GM12891 (cell line): ENCODE measurements around the gene SUOX.

ENCODE experiments used
- DNase-seq: peaks from one replicate; pipeline ENCODE4 v3.0.0; 2011; ENCODE audit warnings: low spot score; ENCODE audit not compliant: insufficient read length
- FAIRE-seq: peaks from 2 replicates; lab custom pipeline; 2011; peaks lifted over from hg19 to GRCh38; lab: Jason Lieb, UNC
- PAX5 ChIP-seq: IDR thresholded peaks from 2 replicates; pipeline ENCODE4 v1.6.1; 2011; ENCODE audit warnings: low read length, moderate library complexity, mild to moderate bottlenecking; ENCODE audit not compliant: insufficient read depth, severe bottlenecking
- POLR2A ChIP-seq: IDR thresholded peaks from 2 replicates; pipeline ENCODE4 v1.6.1; 2011; ENCODE audit warnings: low read depth, low read length, control low read depth
- POLR2AphosphoS5 ChIP-seq: IDR thresholded peaks from 2 replicates; pipeline ENCODE4 v1.6.1; 2011; ENCODE audit warnings: low read depth, low read length, control low read depth
- POU2F2 ChIP-seq: IDR thresholded peaks from 2 replicates; pipeline ENCODE4 v1.6.1; 2011; ENCODE audit warnings: low read depth, mild to moderate bottlenecking, control low read depth, low read length, moderate library complexity
- SPI1 ChIP-seq: IDR thresholded peaks from 2 replicates; pipeline ENCODE4 v1.6.1; 2011; ENCODE audit warnings: low read depth, low read length, control low read depth
- TAF1 ChIP-seq: IDR thresholded peaks from 2 replicates; pipeline ENCODE4 v1.6.1; 2011; ENCODE audit warnings: low read depth, low read length, control low read depth

Gene SUOX

DNA sequence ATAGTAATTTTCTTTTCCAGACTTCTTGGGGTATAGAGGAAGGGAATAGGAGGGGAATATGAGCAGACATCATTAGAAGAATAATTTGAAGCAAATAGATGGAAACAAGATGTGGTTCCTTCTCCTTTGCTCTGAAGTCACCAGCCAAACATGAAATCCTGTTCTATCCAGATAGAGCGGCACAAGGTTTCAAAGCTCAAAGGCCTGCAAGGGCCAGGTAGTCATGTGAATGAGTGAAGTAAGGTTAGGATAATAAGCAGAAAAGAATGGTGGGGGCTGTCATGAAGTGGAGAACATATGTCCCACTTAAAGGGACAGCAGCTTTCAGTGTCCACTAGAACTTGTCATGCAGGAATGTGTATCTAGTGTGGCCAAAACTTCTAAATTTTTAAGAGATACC, 21.3 kb downstream of the SUOX start:
- FAIRE-seq (no peak), DNase-seq (no peak)
- no peak for TF ChIP-seq SPI1
- TF ChIP-seq PAX5, result no peak
- TF ChIP-seq TAF1, result no peak
- no peak for TF ChIP-seq POU2F2
- TF ChIP-seq POLR2A, result no peak
- no peak for TF ChIP-seq POLR2AphosphoS5

GRCh38 chr12:56020423-56021184, 23.5 kb downstream of the SUOX start, which contains the start of gene IKZF4:
Gene IKZF4, plus strand, starts transcription at chr12:56021043. Its CDS starts 451 bp downstream, at chr12:56021494.
- TF ChIP-seq PAX5, result no peak
- TF ChIP-seq POU2F2, result no peak
- peak; percentile 60; the same call in 1 of the 2 replicates for TF ChIP-seq SPI1
- no peak for DNase-seq
- FAIRE-seq, result no peak

DNA sequence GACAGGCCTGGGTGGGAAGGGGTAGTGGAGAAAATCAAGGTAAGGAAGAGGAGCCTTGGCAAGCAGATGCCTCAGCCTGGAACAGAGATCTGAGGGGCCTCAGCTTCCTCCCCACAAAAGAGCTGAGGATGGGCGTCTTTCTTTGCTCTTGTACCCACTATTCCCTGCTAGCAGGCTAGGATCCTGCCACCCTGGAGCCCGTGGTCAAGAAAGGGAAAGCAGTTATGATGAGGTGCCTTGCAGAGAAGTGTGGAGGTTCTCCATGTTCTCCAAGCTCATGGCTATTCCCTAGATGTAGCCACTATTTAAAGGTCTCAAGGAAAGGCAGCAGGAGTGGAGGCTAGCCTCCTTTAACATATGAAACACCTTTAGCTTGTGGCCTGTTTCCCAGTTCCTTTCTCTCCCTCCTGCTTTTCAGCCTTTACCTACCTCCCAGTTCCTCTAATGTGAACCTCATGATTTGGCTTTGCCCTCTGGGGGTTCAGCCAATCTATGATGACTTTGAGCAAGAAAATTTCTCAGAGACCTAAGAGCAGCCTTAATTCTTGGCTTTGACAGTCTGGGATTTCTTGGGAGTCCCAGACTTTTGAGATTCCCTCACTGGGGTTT, 24.9 kb downstream of the SUOX start:
- FAIRE-seq (no peak), DNase-seq (no peak)
- peak; percentile 75 for TF ChIP-seq SPI1
- TF ChIP-seq POLR2AphosphoS5, result no peak
- TF ChIP-seq PAX5, result no peak
- TF ChIP-seq POLR2A, result no peak
- no peak for TF ChIP-seq POU2F2
- TF ChIP-seq TAF1, result no peak

DNA sequence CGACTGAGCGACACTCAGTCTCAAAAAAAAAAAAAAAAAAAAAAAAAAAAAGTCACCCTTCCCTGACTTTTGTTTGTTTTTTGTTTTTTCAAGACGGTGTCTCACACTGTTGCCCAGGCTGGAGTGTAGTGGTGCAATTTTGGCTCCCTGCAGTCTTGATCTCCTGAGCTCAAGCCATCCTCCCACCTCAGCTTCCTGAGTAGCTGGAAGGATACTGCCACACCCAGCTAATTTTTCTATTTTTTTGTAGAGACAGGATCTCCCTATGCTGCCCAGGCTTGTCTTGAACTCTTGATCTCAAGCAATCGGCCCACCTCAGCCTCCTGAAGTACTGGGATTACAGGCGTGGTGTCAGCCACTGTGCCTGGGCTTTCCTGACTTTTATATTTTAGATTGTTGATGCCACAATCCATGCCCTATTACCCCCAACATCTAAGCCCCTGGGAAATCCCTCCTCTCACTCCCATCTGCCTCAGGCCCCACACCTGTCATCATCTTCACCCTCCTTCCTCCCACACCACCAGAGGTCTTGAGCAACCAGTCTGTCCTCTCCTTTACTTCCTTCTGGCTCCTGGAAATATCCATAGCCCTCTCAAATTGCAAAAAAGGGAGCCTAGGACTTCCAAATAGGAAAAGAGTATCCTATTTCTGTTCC, 31.6 kb downstream of the SUOX start:
- FAIRE-seq, result no peak
- no peak for TF ChIP-seq POU2F2
- TF ChIP-seq PAX5, result no peak
- no peak for TF ChIP-seq SPI1
- TF ChIP-seq POLR2AphosphoS5, result no peak
- no peak for TF ChIP-seq POLR2A
- no peak for TF ChIP-seq TAF1
- DNase-seq, result no peak

DNA sequence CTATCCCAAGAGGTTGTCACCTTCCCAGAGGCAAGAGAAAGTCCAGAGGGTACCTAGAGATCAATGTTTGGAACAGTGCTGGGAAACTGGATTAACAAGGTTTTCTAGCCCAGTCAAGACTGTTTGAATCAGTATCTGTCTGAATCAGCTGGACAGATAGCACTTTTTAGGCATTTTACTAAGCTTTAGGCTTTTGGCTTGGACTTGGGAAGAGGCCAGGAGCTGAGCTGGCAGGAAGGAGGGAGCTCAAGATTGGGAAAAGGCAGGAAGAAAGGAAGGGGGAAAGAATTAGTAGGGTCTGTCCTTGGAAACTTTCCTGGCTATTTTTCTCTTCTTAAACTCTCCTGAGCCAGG, 32.1 kb downstream of the SUOX start:
- TF ChIP-seq TAF1, result no peak
- no peak for TF ChIP-seq POLR2A
- TF ChIP-seq SPI1, result no peak
- TF ChIP-seq POU2F2, result no peak
- TF ChIP-seq POLR2AphosphoS5, result no peak
- TF ChIP-seq PAX5, result no peak
- DNase-seq, result no peak
- FAIRE-seq, result no peak

DNA sequence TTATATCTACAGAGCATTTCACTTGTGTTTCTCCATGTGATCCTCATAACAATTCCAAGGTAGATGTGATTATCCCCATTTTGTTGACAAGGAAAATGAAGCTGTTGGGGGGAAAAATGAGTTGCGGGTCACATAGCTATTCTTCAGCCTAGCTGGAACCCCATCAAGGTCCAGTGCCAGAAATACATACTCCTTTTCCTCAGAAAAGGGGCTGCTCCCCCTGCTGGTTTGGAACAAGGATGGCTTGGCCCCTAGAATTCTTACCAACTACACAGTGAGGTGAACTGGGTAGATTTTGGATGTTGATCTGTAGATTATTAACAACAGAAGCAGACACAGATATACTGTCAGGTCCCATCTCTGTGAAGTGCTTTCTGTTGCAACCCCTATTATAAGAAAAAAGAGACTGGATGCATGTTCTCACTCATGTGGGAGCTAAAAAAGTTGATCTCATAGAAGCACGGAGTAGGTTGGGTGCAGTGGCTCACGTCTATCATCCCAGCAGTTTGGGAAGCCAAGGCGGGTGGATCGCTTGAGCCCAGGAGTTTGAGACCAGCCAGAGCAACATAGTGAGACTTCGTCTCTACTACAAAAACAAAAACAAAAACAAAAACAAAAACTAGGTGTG, 32.7 kb downstream of the SUOX start:
- FAIRE-seq, result peak; percentile 81
- DNase-seq, result no peak
- TF ChIP-seq PAX5 (no peak), POU2F2 (no peak), POLR2AphosphoS5 (no peak), TAF1 (no peak), POLR2A (no peak), SPI1 (no peak)

DNA sequence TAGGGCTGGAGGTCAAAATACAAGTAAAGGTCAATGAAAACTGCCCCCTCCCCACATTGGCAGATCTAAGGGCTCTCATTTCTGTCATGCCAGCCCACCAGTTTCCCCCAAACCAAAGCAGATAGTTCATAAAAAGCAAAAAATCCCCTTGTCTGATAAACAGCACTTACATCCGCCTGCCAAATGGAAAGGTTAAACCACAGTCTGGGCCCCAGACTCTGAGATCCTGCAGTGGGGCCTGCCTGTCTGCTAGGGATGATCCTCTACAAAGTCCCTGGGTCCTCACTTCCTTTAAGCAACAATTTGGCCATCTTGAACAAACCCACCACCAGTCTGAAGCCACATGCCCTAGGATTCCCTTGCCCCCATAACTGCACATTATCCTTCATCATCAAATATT, 34.9 kb downstream of the SUOX start:
- FAIRE-seq, result no peak

GRCh38 chr12:56034586-56035332, 37.7 kb downstream of the SUOX start:
- DNase-seq (no peak), FAIRE-seq (no peak)

More for the DNA sequence above, 34.9 kb downstream of the SUOX start:
- DNase-seq, result no peak
- no peak for TF ChIP-seq POLR2A
- TF ChIP-seq POU2F2, result no peak
- TF ChIP-seq POLR2AphosphoS5, result no peak
- TF ChIP-seq TAF1, result no peak
- no peak for TF ChIP-seq PAX5
- no peak for TF ChIP-seq SPI1

More at GRCh38 chr12:56034586-56035332, 37.7 kb downstream of the SUOX start:
- TF ChIP-seq TAF1, result no peak
